Type B pancreatic cell (in vitro differentiated cells): ENCODE measurements around the gene RPL35. TPM values are rescaled to one million over a fixed set of nuclear protein-coding genes. Genes with fewer than 3 reads are reported as not detected.

Experiments
- DNase-seq: peaks from one replicate; pipeline ENCODE4 v3.0.0; 2021; ENCODE audit warnings: mixed read lengths; ENCODE audit not compliant: unreplicated experiment; ENCODE audit errors: extremely low spot score
- H3K27ac Mint-ChIP-seq: 2 replicates; pipeline ENCODE4 v1.8.0; 2021; ENCODE audit warnings: mild to moderate bottlenecking, mixed read lengths
- H3K27me3 Mint-ChIP-seq: 2 replicates; pipeline ENCODE4 v1.8.0; 2021; ENCODE audit warnings: mixed read lengths
- H3K36me3 Mint-ChIP-seq: 2 replicates; pipeline ENCODE4 v1.8.0; 2021; ENCODE audit warnings: mixed read lengths
- H3K4me1 Mint-ChIP-seq: one replicate; pipeline ENCODE4 v1.8.0; 2021; ENCODE audit warnings: mixed read lengths; ENCODE audit not compliant: unreplicated experiment
- H3K4me3 Mint-ChIP-seq: 2 replicates; pipeline ENCODE4 v1.8.0; 2021; ENCODE audit warnings: mild to moderate bottlenecking, mixed read lengths
- H3K9me3 Mint-ChIP-seq: 2 replicates; pipeline ENCODE4 v1.8.0; 2021; ENCODE audit warnings: mixed read lengths
- total RNA-seq: library from RNA; stranded (reverse); gene quantifications from 2 replicates; pipeline ENCODE4 v1.2.1, GENCODE V29; 2021; ENCODE audit warnings: low replicate concordance
- TF ChIP-seq, protein P1 (sequence below): fragments of 200-600 bp; sonication (generic); conservative IDR thresholded peaks from 2 replicates; pipeline ENCODE4 v1.5.0; 2021; ENCODE audit warnings: antibody characterized with exemption, mild to moderate bottlenecking

The RPL35 gene
- total RNA-seq, 1 donor from 2014 or later, result 1,381 TPM

GRCh38 chr9:124886866-124887492 is 25.2 kb upstream of the RPL35 start:
- H3K36me3 Mint-ChIP-seq, result peaks cover 5% of the 10 kb centered on the region
- no peak overlapping the region for H3K27ac Mint-ChIP-seq
- H3K9me3 Mint-ChIP-seq, result no peaks in the 10 kb centered on the region
- no peak for DNase-seq
- TF ChIP-seq, protein P1, sequence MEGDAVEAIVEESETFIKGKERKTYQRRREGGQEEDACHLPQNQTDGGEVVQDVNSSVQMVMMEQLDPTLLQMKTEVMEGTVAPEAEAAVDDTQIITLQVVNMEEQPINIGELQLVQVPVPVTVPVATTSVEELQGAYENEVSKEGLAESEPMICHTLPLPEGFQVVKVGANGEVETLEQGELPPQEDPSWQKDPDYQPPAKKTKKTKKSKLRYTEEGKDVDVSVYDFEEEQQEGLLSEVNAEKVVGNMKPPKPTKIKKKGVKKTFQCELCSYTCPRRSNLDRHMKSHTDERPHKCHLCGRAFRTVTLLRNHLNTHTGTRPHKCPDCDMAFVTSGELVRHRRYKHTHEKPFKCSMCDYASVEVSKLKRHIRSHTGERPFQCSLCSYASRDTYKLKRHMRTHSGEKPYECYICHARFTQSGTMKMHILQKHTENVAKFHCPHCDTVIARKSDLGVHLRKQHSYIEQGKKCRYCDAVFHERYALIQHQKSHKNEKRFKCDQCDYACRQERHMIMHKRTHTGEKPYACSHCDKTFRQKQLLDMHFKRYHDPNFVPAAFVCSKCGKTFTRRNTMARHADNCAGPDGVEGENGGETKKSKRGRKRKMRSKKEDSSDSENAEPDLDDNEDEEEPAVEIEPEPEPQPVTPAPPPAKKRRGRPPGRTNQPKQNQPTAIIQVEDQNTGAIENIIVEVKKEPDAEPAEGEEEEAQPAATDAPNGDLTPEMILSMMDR, result no peak
- H3K4me1 Mint-ChIP-seq, result no peaks in the 10 kb centered on the region
- no peak overlapping the region for H3K4me3 Mint-ChIP-seq
- H3K27me3 Mint-ChIP-seq, result no peaks in the 10 kb centered on the region

DNA sequence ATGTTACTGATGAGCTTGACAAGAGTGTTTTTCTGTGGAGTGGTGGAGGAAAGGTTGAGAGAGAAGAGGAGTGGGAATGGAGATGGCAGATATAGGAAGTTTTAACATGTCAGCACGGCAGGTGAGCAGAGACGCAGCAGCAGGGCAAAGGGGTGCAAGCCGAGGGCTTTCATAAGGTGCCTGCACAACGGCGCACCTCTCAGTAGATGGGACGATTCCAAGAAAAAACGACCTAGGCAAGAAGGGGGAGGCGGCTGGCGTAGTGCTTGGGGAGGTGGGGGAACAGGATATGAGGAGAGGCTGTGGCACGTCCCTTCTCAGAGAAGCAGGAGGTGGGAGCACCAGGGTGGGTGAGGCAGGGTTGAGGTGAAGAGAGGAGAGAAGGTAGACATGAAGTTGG is 24.7 kb upstream of the RPL35 start:
- Mint-ChIP-seq H3K4me1 (no peaks in the 10 kb centered on the region), H3K4me3 (no peak overlapping the region), H3K9me3 (no peaks in the 10 kb centered on the region), H3K36me3 (peaks cover 5% of the 10 kb centered on the region), H3K27me3 (no peaks in the 10 kb centered on the region), H3K27ac (no peak overlapping the region)
- DNase-seq, result no peak
- TF ChIP-seq, protein P1, result no peak

DNA sequence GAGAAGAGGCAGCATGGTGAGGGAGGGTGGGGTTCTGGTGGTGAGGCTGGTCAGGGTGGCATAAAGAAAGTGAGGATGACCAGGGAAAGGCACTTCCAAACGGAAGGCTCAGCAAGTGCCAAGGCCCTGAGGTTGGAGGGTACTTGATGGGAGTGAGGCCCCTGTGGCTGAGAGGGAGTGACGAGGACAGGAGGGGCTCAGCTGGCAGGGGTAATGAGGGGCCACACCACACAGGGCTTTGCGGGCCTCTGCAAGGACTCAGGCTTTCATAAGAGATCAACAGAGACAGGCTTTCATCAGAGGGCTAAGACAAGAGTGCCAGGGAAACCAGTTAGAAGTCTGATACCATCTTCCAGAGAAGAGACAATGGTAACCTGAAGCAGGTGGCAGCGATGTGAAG is 23.8 kb upstream of the RPL35 start:
- Mint-ChIP-seq H3K27me3 (no peaks in the 10 kb centered on the region), H3K4me3 (no peak overlapping the region), H3K36me3 (peaks cover 5% of the 10 kb centered on the region), H3K27ac (no peak overlapping the region), H3K9me3 (no peaks in the 10 kb centered on the region), H3K4me1 (no peaks in the 10 kb centered on the region)
- DNase-seq, result no peak
- TF ChIP-seq, protein P1, result no peak

- Mint-ChIP-seq H3K4me3 (no peak overlapping the region), H3K4me1 (no peaks in the 10 kb centered on the region), H3K36me3 (peaks cover 5% of the 10 kb centered on the region), H3K27me3 (no peaks in the 10 kb centered on the region), H3K27ac (no peak overlapping the region), H3K9me3 (no peaks in the 10 kb centered on the region)
- DNase-seq, result no peak
- TF ChIP-seq, protein P1, result no peak
Measured at GRCh38 chr9:124884376-124884775, 22.6 kb upstream of the RPL35 start.

DNA sequence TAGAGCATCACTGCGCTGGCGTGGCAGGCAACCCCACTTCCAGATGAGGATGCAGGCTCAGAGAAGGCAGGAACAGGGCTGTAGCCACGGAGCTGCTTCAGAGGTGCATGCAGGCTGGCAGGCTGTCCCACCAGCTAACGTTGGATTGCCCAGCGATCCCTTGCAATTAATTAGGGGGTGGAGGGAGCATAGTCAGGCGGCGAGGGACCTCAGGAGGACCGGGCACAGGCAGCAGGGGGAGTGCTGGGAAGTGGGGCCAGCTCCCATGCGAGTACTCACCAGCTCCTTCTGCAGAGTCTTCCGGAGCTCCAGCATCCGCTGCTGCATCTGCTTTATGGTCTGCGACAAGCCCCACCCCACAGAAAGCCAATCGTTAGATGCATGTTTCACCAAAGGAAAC is 20.5 kb upstream of the RPL35 start:
- Mint-ChIP-seq H3K27me3 (no peaks in the 10 kb centered on the region), H3K4me3 (no peak overlapping the region), H3K4me1 (no peaks in the 10 kb centered on the region), H3K36me3 (peaks cover 5% of the 10 kb centered on the region), H3K9me3 (no peaks in the 10 kb centered on the region), H3K27ac (no peak overlapping the region)
- DNase-seq, result no peak
- TF ChIP-seq, protein P1, result no peak
